ENCODE results near the gene FBXO39. TPM values are rescaled to one million over a fixed set of nuclear protein-coding genes. Genes with fewer than 3 reads are reported as not detected.
A peak's percentile ranks its signal among the peaks of the same experiment; 100 is the strongest.

Gene FBXO39
- total and polyA plus RNA-seq, 4 donors, result 0.32 TPM; not detected in 3

DNA sequence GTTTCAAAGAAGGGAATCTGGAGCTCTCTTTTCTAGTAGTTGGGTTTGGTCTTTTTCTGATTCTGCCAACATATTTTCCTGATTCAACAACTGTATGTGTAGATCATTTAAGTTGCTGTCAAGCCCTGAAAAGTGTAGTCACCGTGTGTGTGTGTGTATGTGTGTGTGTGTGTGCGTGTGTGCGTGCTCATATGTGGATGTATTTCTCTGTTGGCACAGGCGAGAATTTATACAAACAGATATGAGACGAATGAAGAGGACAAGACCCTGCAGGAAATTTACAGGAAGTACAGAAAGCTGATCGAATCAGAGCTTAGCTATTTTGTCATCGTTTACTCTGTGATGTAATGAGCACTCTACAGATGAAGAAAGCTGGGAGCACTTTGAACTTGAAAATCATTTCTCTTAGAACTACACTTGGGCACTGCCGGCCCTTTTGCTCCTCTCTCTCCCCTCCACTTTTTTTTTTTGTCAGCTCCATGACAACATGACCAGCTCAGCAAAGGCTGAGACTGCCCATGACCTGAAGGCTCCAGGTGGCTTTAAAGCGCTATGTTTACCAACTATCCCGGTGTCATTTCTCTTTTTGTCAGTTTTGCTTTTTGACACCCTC, 11.2 kb downstream of the FBXO39 start:
- peaks cover 0 to 3% (median 0%) of the 10 kb centered on the region in 4 donors for H3K9me3 ChIP-seq (ENCODE audit: control insufficient read depth in 4 of 4, insufficient read depth in 3 of 4, low read length in 3 of 4)
- ATAC-seq (ENCODE audit: insufficient read depth, low FRiP score), result no peak
- WGBS, 2 donors, result 39 to 50% methylated on average over 10 of the region's 10 CpGs

DNA sequence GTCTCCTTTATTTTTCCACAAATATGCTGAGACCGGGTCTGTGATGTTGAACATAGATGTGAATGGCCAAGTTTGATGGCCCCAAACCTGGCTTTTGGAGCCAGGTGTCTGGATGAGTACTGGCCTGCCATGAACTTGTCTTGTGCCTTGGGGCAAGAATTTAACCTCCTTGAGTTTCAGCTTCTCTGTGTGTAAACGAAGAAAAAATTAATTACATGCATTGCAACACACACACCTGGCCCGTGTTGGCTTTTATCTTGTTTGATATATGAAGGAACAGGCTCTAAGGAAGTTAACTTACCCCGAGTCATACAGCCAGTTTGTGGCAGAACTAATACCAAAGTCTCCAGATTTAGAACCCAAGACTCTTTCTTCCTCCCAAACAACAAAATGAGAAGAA, 13.1 kb downstream of the FBXO39 start:
- TF ChIP-seq, protein P1, sequence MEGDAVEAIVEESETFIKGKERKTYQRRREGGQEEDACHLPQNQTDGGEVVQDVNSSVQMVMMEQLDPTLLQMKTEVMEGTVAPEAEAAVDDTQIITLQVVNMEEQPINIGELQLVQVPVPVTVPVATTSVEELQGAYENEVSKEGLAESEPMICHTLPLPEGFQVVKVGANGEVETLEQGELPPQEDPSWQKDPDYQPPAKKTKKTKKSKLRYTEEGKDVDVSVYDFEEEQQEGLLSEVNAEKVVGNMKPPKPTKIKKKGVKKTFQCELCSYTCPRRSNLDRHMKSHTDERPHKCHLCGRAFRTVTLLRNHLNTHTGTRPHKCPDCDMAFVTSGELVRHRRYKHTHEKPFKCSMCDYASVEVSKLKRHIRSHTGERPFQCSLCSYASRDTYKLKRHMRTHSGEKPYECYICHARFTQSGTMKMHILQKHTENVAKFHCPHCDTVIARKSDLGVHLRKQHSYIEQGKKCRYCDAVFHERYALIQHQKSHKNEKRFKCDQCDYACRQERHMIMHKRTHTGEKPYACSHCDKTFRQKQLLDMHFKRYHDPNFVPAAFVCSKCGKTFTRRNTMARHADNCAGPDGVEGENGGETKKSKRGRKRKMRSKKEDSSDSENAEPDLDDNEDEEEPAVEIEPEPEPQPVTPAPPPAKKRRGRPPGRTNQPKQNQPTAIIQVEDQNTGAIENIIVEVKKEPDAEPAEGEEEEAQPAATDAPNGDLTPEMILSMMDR (IDR thresholded peaks at IDR 0.05; ENCODE audit: control extremely low read depth, extremely low read depth), result no peak
- DNase-seq (no peak), ATAC-seq (ENCODE audit: insufficient read depth, low FRiP score) (no peak)
- peaks cover 0 to 3% (median 0%) of the 10 kb centered on the region in 4 donors for H3K9me3 ChIP-seq (ENCODE audit: control insufficient read depth in 4 of 4, insufficient read depth in 3 of 4, low read length in 3 of 4)
- no peak overlapping the region for H3K9ac ChIP-seq (ENCODE audit: insufficient read depth in 1 of 2, low read length in 2 of 2)
- H3K36me3 ChIP-seq (ENCODE audit: control insufficient read depth in 4 of 4, insufficient read depth in 4 of 4, low read length in 4 of 4), result no peaks in the 10 kb centered on the region
- WGBS, 2 donors, result 61 to 69% methylated on average over 4 of the region's 4 CpGs
- H3K27ac ChIP-seq (ENCODE audit: low read depth in 1 of 2, low read length in 1 of 2), result no peak overlapping the region
- H3K27me3 ChIP-seq (ENCODE audit: control insufficient read depth in 3 of 3, insufficient read depth in 3 of 3, low read length in 2 of 3), result peaks cover 0 to 6% (median 5%) of the 10 kb centered on the region in 3 donors
- no peaks in the 10 kb centered on the region for H3K4me1 ChIP-seq (ENCODE audit: control insufficient read depth in 5 of 5, insufficient read depth in 5 of 5, low read length in 5 of 5)
- no peak overlapping the region for H3K4me3 ChIP-seq

More for the DNA sequence above, 11.2 kb downstream of the FBXO39 start:
- Histone ChIP-seq H3K36me3 (ENCODE audit: control insufficient read depth in 4 of 4, insufficient read depth in 4 of 4, low read length in 4 of 4) (no peaks in the 10 kb centered on the region), H3K27ac (ENCODE audit: low read depth in 1 of 2, low read length in 1 of 2) (no peak overlapping the region), H3K4me1 (ENCODE audit: control insufficient read depth in 5 of 5, insufficient read depth in 5 of 5, low read length in 5 of 5) (no peaks in the 10 kb centered on the region), H3K9ac (ENCODE audit: insufficient read depth in 1 of 2, low read length in 2 of 2) (no peak overlapping the region), H3K27me3 (ENCODE audit: control insufficient read depth in 3 of 3, insufficient read depth in 3 of 3, low read length in 2 of 3) (peaks cover 0 to 6% (median 5%) of the 10 kb centered on the region in 3 donors), H3K4me3 (no peak overlapping the region)
- TF ChIP-seq, protein P1 (IDR thresholded peaks at IDR 0.05; ENCODE audit: control extremely low read depth, extremely low read depth), result no peak
- peak in 2 of 3 donors; percentile 8 to 18 for DNase-seq

DNA sequence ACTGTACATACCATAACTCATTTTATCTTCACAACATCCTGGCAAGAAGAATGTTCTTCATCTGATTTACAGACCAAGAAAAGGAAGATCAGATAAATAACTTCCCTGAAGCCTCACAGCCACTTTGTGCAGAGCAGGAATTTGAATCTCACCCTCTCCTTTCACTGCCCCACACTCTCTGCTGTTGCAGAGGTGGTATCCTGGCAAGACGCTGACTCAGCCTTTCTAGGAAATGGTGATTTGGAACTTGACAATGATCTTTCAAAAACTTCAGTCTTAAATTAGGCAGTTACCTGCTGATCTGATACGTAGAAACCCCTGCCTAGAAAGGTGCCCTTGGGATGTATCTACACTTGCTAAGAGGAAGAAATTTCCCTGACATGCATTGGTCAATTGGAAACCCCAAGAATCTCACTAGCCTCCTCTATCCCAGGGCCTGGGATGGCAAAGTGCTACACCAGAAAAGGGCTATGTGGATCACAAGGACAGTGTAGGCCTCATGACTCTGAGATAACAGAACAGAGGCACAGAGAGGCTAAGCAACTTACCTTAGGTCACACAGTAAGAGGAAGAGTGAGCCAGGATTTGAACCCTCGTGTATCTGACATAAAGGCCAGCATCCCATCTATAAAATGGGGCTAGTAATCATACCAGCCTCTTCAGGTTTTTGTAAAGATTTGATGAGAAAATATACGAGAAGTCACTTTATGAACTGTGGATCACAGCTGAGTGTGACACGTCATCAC, 17.9 kb downstream of the FBXO39 start:
- Histone ChIP-seq H3K4me3 (no peak overlapping the region), H3K9ac (ENCODE audit: insufficient read depth in 1 of 2, low read length in 2 of 2) (no peak overlapping the region), H3K4me1 (ENCODE audit: control insufficient read depth in 5 of 5, insufficient read depth in 5 of 5, low read length in 5 of 5) (no peaks in the 10 kb centered on the region), H3K9me3 (ENCODE audit: control insufficient read depth in 4 of 4, insufficient read depth in 3 of 4, low read length in 3 of 4) (no peaks in the 10 kb centered on the region), H3K27me3 (ENCODE audit: control insufficient read depth in 3 of 3, insufficient read depth in 3 of 3, low read length in 2 of 3) (peaks cover 0 to 6% (median 4%) of the 10 kb centered on the region in 3 donors), H3K27ac (ENCODE audit: low read depth in 1 of 2, low read length in 1 of 2) (no peak overlapping the region), H3K36me3 (ENCODE audit: control insufficient read depth in 4 of 4, insufficient read depth in 4 of 4, low read length in 4 of 4) (no peaks in the 10 kb centered on the region)
- 64 to 68% methylated on average over 5 of the region's 5 CpGs for WGBS, 2 donors
- ATAC-seq (ENCODE audit: insufficient read depth, low FRiP score), result no peak
- no peak for DNase-seq
- TF ChIP-seq, protein P1 (IDR thresholded peaks at IDR 0.05; ENCODE audit: control extremely low read depth, extremely low read depth), result no peak
